GM21723 (cell line): ENCODE results near the gene OXTR.
"Not testable (repeated sequence)": the region's sequence is repeated elsewhere in the genome, so short reads cannot be mapped to it uniquely, and the experiment has no call there.

Experiments used
- ATAC-seq: cut with Tn5 transposase; IDR thresholded peaks from one replicate; pipeline ENCODE4 v1.9.1; 2021; ENCODE audit warnings: mild to moderate bottlenecking, moderate library complexity; ENCODE audit not compliant: unreplicated experiment

OXTR gene

GRCh38 chr3:8743021-8743601 is 26.3 kb downstream of the OXTR start:
- ATAC-seq, result no peak

- ATAC-seq, result no peak
Observed at GRCh38 chr3:8741581-8742261, 27.7 kb downstream of the OXTR start.

- ATAC-seq, result no peak
Observed at GRCh38 chr3:8739757-8740504, 29.5 kb downstream of the OXTR start.

- no peak for ATAC-seq
Observed at GRCh38 chr3:8738639-8739038, 30.8 kb downstream of the OXTR start.

GRCh38 chr3:8737823-8738222 is 31.6 kb downstream of the OXTR start:
- ATAC-seq, result no peak

GRCh38 chr3:8737301-8737700 is 32.1 kb downstream of the OXTR start:
- ATAC-seq, result no peak

- ATAC-seq, result no peak
Observed at GRCh38 chr3:8736436-8736835, 33.0 kb downstream of the OXTR start.

GRCh38 chr3:8734908-8735307 is 34.5 kb downstream of the OXTR start:
- ATAC-seq, result no peak

- no peak for ATAC-seq
Observed at GRCh38 chr3:8734137-8734878, 35.1 kb downstream of the OXTR start.

- no peak for ATAC-seq
Observed at GRCh38 chr3:8733332-8734094, 35.9 kb downstream of the OXTR start, which contains the start of gene CAV3. Gene CAV3, plus strand, starts transcription at chr3:8733802. Its CDS starts 75 bp downstream, at chr3:8733877.

GRCh38 chr3:8732413-8732812 is 37.0 kb downstream of the OXTR start:
- no peak for ATAC-seq

GRCh38 chr3:8730656-8731055 is 38.8 kb downstream of the OXTR start:
- no peak for ATAC-seq

GRCh38 chr3:8729479-8729878 is 39.9 kb downstream of the OXTR start:
- no peak for ATAC-seq

- no peak for ATAC-seq
Observed at GRCh38 chr3:8727605-8728512, 41.6 kb downstream of the OXTR start.

- no peak for ATAC-seq
Observed at GRCh38 chr3:8724108-8724752, 45.2 kb downstream of the OXTR start.

GRCh38 chr3:8723612-8724011 is 45.8 kb downstream of the OXTR start:
- no peak for ATAC-seq

- ATAC-seq, result no peak
Observed at GRCh38 chr3:8722808-8723207, 46.6 kb downstream of the OXTR start.

GRCh38 chr3:8715757-8716156 is 53.7 kb downstream of the OXTR start:
- not testable (repeated sequence) for ATAC-seq
